ENCODE data around the gene C12orf42.

C12orf42 gene

GRCh38 chr12:103369929-103370328 is 125.8 kb downstream of the C12orf42 start:
- FAIRE-seq (peak; percentile 33), DNase-seq (ENCODE audit: insufficient read length, low spot score) (no peak)
- TF ChIP-seq SPI1 (IDR thresholded peaks at IDR 0.05; ENCODE audit: low read depth, low read length) (peak; percentile 87), POU2F2 (IDR thresholded peaks at IDR 0.05; ENCODE audit: low read depth, low read length) (no peak), TAF1 (IDR thresholded peaks at IDR 0.05; ENCODE audit: low read depth, low read length) (no peak), POLR2AphosphoS5 (IDR thresholded peaks at IDR 0.05; ENCODE audit: low read depth, low read length) (no peak), PAX5 (IDR thresholded peaks at IDR 0.05; ENCODE audit: insufficient read depth, low read length, severe bottlenecking) (no peak), POLR2A (IDR thresholded peaks at IDR 0.05; ENCODE audit: low read depth, low read length) (no peak)

GRCh38 chr12:103368167-103368566 is 127.6 kb downstream of the C12orf42 start:
- DNase-seq (ENCODE audit: insufficient read length, low spot score) = no peak
- TF ChIP-seq TAF1 (IDR thresholded peaks at IDR 0.05; ENCODE audit: low read depth, low read length) = no peak
- TF ChIP-seq POLR2AphosphoS5 (IDR thresholded peaks at IDR 0.05; ENCODE audit: low read depth, low read length) = no peak
- TF ChIP-seq SPI1 (IDR thresholded peaks at IDR 0.05; ENCODE audit: low read depth, low read length) = no peak
- no peak for TF ChIP-seq POU2F2 (IDR thresholded peaks at IDR 0.05; ENCODE audit: low read depth, low read length)
- no peak for TF ChIP-seq POLR2A (IDR thresholded peaks at IDR 0.05; ENCODE audit: low read depth, low read length)
- no peak for TF ChIP-seq PAX5 (IDR thresholded peaks at IDR 0.05; ENCODE audit: insufficient read depth, low read length, severe bottlenecking)
- no peak for FAIRE-seq

- DNase-seq (ENCODE audit: insufficient read length, low spot score) = no peak
- no peak for FAIRE-seq
- TF ChIP-seq POLR2A (IDR thresholded peaks at IDR 0.05; ENCODE audit: low read depth, low read length) (no peak), PAX5 (IDR thresholded peaks at IDR 0.05; ENCODE audit: insufficient read depth, low read length, severe bottlenecking) (no peak), POU2F2 (IDR thresholded peaks at IDR 0.05; ENCODE audit: low read depth, low read length) (no peak)
Observed at GRCh38 chr12:103354403-103354802, 141.4 kb downstream of the C12orf42 start.

GRCh38 chr12:103353913-103354312 is 141.9 kb downstream of the C12orf42 start:
- no peak for TF ChIP-seq POLR2A (IDR thresholded peaks at IDR 0.05; ENCODE audit: low read depth, low read length)
- TF ChIP-seq TAF1 (IDR thresholded peaks at IDR 0.05; ENCODE audit: low read depth, low read length) = no peak
- TF ChIP-seq POLR2AphosphoS5 (IDR thresholded peaks at IDR 0.05; ENCODE audit: low read depth, low read length) = no peak
- no peak for TF ChIP-seq SPI1 (IDR thresholded peaks at IDR 0.05; ENCODE audit: low read depth, low read length)
- TF ChIP-seq PAX5 (IDR thresholded peaks at IDR 0.05; ENCODE audit: insufficient read depth, low read length, severe bottlenecking) = no peak
- no peak for TF ChIP-seq POU2F2 (IDR thresholded peaks at IDR 0.05; ENCODE audit: low read depth, low read length)
- DNase-seq (ENCODE audit: insufficient read length, low spot score) (no peak), FAIRE-seq (no peak)

GRCh38 chr12:103350116-103350515 is 145.7 kb downstream of the C12orf42 start:
- DNase-seq (ENCODE audit: insufficient read length, low spot score) (no peak), FAIRE-seq (no peak)
- TF ChIP-seq TAF1 (IDR thresholded peaks at IDR 0.05; ENCODE audit: low read depth, low read length) (no peak), POLR2A (IDR thresholded peaks at IDR 0.05; ENCODE audit: low read depth, low read length) (no peak), POU2F2 (IDR thresholded peaks at IDR 0.05; ENCODE audit: low read depth, low read length) (no peak), POLR2AphosphoS5 (IDR thresholded peaks at IDR 0.05; ENCODE audit: low read depth, low read length) (no peak), SPI1 (IDR thresholded peaks at IDR 0.05; ENCODE audit: low read depth, low read length) (no peak), PAX5 (IDR thresholded peaks at IDR 0.05; ENCODE audit: insufficient read depth, low read length, severe bottlenecking) (no peak)

GRCh38 chr12:103348935-103349334 is 146.8 kb downstream of the C12orf42 start:
- DNase-seq (ENCODE audit: insufficient read length, low spot score) (no peak), FAIRE-seq (peak; percentile 51)
- TF ChIP-seq POLR2AphosphoS5 (IDR thresholded peaks at IDR 0.05; ENCODE audit: low read depth, low read length) (no peak), PAX5 (IDR thresholded peaks at IDR 0.05; ENCODE audit: insufficient read depth, low read length, severe bottlenecking) (no peak), TAF1 (IDR thresholded peaks at IDR 0.05; ENCODE audit: low read depth, low read length) (no peak), POU2F2 (IDR thresholded peaks at IDR 0.05; ENCODE audit: low read depth, low read length) (no peak), SPI1 (IDR thresholded peaks at IDR 0.05; ENCODE audit: low read depth, low read length) (no peak), POLR2A (IDR thresholded peaks at IDR 0.05; ENCODE audit: low read depth, low read length) (no peak)

- TF ChIP-seq PAX5 (IDR thresholded peaks at IDR 0.05; ENCODE audit: insufficient read depth, low read length, severe bottlenecking) = no peak
- no peak for TF ChIP-seq SPI1 (IDR thresholded peaks at IDR 0.05; ENCODE audit: low read depth, low read length)
- TF ChIP-seq POLR2AphosphoS5 (IDR thresholded peaks at IDR 0.05; ENCODE audit: low read depth, low read length) = no peak
- no peak for TF ChIP-seq POLR2A (IDR thresholded peaks at IDR 0.05; ENCODE audit: low read depth, low read length)
- no peak for TF ChIP-seq POU2F2 (IDR thresholded peaks at IDR 0.05; ENCODE audit: low read depth, low read length)
- no peak for TF ChIP-seq TAF1 (IDR thresholded peaks at IDR 0.05; ENCODE audit: low read depth, low read length)
- no peak for DNase-seq (ENCODE audit: insufficient read length, low spot score)
- FAIRE-seq = no peak
Observed at GRCh38 chr12:103336940-103337339, 158.8 kb downstream of the C12orf42 start.

GRCh38 chr12:103334466-103334865 is 161.3 kb downstream of the C12orf42 start:
- no peak for FAIRE-seq
- TF ChIP-seq POU2F2 (IDR thresholded peaks at IDR 0.05; ENCODE audit: low read depth, low read length) (no peak), POLR2A (IDR thresholded peaks at IDR 0.05; ENCODE audit: low read depth, low read length) (no peak), TAF1 (IDR thresholded peaks at IDR 0.05; ENCODE audit: low read depth, low read length) (no peak), SPI1 (IDR thresholded peaks at IDR 0.05; ENCODE audit: low read depth, low read length) (no peak), PAX5 (IDR thresholded peaks at IDR 0.05; ENCODE audit: insufficient read depth, low read length, severe bottlenecking) (no peak), POLR2AphosphoS5 (IDR thresholded peaks at IDR 0.05; ENCODE audit: low read depth, low read length) (no peak)

GRCh38 chr12:103333676-103334075 is 162.1 kb downstream of the C12orf42 start:
- DNase-seq (ENCODE audit: insufficient read length, low spot score) (no peak), FAIRE-seq (no peak)
- TF ChIP-seq TAF1 (IDR thresholded peaks at IDR 0.05; ENCODE audit: low read depth, low read length) = no peak
- no peak for TF ChIP-seq SPI1 (IDR thresholded peaks at IDR 0.05; ENCODE audit: low read depth, low read length)
- TF ChIP-seq POLR2AphosphoS5 (IDR thresholded peaks at IDR 0.05; ENCODE audit: low read depth, low read length) = no peak
- no peak for TF ChIP-seq PAX5 (IDR thresholded peaks at IDR 0.05; ENCODE audit: insufficient read depth, low read length, severe bottlenecking)
- TF ChIP-seq POLR2A (IDR thresholded peaks at IDR 0.05; ENCODE audit: low read depth, low read length) = no peak
- no peak for TF ChIP-seq POU2F2 (IDR thresholded peaks at IDR 0.05; ENCODE audit: low read depth, low read length)

More at GRCh38 chr12:103334466-103334865, 161.3 kb downstream of the C12orf42 start:
- no peak for DNase-seq (ENCODE audit: insufficient read length, low spot score)

GRCh38 chr12:103331643-103332042 is 164.1 kb downstream of the C12orf42 start:
- FAIRE-seq = no peak
- TF ChIP-seq POLR2AphosphoS5 (IDR thresholded peaks at IDR 0.05; ENCODE audit: low read depth, low read length) (no peak), POU2F2 (IDR thresholded peaks at IDR 0.05; ENCODE audit: low read depth, low read length) (no peak)
- no peak for DNase-seq (ENCODE audit: insufficient read length, low spot score)
